Endodermal cell (in vitro differentiated cells): ENCODE measurements around the gene MPP2. TPM values are rescaled to one million over a fixed set of nuclear protein-coding genes. Genes with fewer than 3 reads are reported as not detected.

ENCODE experiments used
- DNase-seq: peaks from one replicate; pipeline ENCODE4 v3.0.0-alpha.2; 2017
- H3K27ac ChIP-seq: 2 replicates; pipeline ENCODE4 v1.5.1; 2013; ENCODE audit warnings: mild to moderate bottlenecking, low read depth, low read length, moderate library complexity
- H3K27me3 ChIP-seq: 2 replicates; pipeline ENCODE4 v1.6.1; 2013; ENCODE audit warnings: mild to moderate bottlenecking, low read length, moderate library complexity; ENCODE audit not compliant: insufficient read depth, control insufficient read depth, poor library complexity, severe bottlenecking
- H3K36me3 ChIP-seq: 2 replicates; pipeline ENCODE4 v1.7.0; 2013; ENCODE audit warnings: mild to moderate bottlenecking, low read length, moderate library complexity; ENCODE audit not compliant: control insufficient read depth, insufficient read depth
- H3K4me1 ChIP-seq: one replicate; pipeline ENCODE4 v1.7.0; 2013; ENCODE audit warnings: low read length; ENCODE audit not compliant: control insufficient read depth, insufficient read depth
- H3K4me3 ChIP-seq: 2 replicates; pipeline ENCODE4 v1.5.1; 2013; ENCODE audit warnings: mild to moderate bottlenecking, low read length, moderate library complexity
- H3K9ac ChIP-seq: 2 replicates; pipeline ENCODE4 v1.6.1; 2013; ENCODE audit warnings: mild to moderate bottlenecking, low read length, moderate library complexity; ENCODE audit not compliant: poor library complexity, severe bottlenecking; ENCODE audit errors: extremely low read depth
- H3K9me3 ChIP-seq: 2 replicates; pipeline ENCODE4 v1.6.1; 2013; ENCODE audit warnings: mild to moderate bottlenecking, low read length, moderate library complexity; ENCODE audit not compliant: control insufficient read depth
- H3K27ac Mint-ChIP-seq: 2 replicates; pipeline ENCODE4 v1.8.0; 2020; ENCODE audit warnings: mixed read lengths
- H3K27me3 Mint-ChIP-seq: 2 replicates; pipeline ENCODE4 v1.8.0; 2021; ENCODE audit warnings: mild to moderate bottlenecking, mixed read lengths; ENCODE audit not compliant: insufficient read depth
- H3K36me3 Mint-ChIP-seq: 2 replicates; pipeline ENCODE4 v1.8.0; 2020; ENCODE audit warnings: low read depth, mixed read lengths
- H3K4me1 Mint-ChIP-seq: 2 replicates; pipeline ENCODE4 v1.8.0; 2020; ENCODE audit warnings: mixed read lengths
- H3K4me3 Mint-ChIP-seq: 2 replicates; pipeline ENCODE4 v1.8.0; 2020; ENCODE audit warnings: mild to moderate bottlenecking, moderate library complexity, mixed read lengths
- H3K9me3 Mint-ChIP-seq: 2 replicates; pipeline ENCODE4 v1.8.0; 2020; ENCODE audit warnings: mild to moderate bottlenecking, mixed read lengths
- CTCF ChIP-seq: fragments of 200-600 bp; sonication (generic); conservative IDR thresholded peaks from 2 replicates; pipeline ENCODE4 v1.5.0; 2021; ENCODE audit warnings: antibody characterized with exemption, mild to moderate bottlenecking
- WGBS, 2 experiments: methylation state at CpG; one replicate each; pipeline versions ENCODE4 v1.1.5 to v1.1.7; 2013; ENCODE audit warnings: missing lambda C conversion rate in 2 of 2, mixed read lengths in 1 of 2; ENCODE audit not compliant: insufficient coverage in 1 of 2, insufficient read length in 1 of 2; 5-methylcytosine and 5-hydroxymethylcytosine counted together
- total RNA-seq, 2 donors: library from RNA; stranded (reverse); fragmentation: NEBNext Ultra II Directional in 1 of 2; extraction: Animal tissue kit (Norgen Biotek cat#: 25700) in 1 of 2; gene quantifications; 2 replicates in 1 of 2; 3 replicates in 1 of 2; pipeline ENCODE4 v1.2.1, GENCODE V29; 2021

Gene MPP2
- total RNA-seq, 2 donors from 2014 or later: 16.2 to 18.3 TPM

DNA sequence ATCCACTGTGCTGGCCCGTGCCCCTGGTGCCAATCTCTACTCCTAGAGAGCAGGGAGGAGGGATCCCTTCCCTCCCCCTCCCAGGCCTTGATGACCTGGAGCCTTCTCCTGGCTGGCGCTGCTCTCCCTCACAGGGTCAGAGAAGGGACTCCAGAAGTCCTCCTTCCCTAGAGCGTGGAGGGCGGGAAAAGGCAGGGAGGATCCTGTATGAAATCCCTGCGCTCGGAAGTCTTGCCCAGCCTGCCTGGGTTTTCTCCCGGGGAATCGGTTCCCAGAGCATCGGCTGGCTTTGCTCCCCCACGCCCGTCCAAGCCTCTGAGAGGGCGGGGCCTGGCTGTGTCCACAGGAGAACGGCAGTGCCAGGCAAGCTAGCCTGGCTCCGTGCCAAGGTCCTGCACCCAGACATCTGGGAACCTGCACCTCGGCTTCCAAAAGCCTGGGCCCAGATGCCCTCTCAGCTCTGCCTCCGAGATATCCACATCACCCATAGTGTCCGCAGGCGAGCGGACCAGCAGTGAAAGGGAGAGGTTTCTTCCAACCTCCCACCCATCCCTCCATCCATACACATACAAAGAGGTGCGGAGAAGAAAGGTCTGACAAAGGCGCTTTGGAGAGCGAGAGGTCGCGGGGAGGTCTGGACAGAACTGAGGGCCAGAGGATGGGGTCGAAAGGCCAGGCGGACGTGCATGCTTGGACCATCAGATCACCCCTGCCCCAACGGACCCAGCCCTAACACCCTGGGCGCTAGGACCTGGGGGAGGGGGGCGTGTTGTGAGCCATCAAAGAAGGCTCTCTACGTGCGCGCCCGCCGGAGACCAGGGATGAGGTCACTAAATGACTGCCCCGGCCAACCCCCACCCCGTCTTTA is 1.1 kb downstream of the MPP2 start:
- Mint-ChIP-seq H3K36me3 (no peaks in the 10 kb centered on the region), H3K9me3 (no peaks in the 10 kb centered on the region), H3K4me3 (peak overlapping the region; percentile 63), H3K27me3 (peaks cover 64% of the 10 kb centered on the region), H3K27ac (peak overlapping the region; percentile 3), H3K4me1 (peaks cover 3% of the 10 kb centered on the region)
- no peak for TF ChIP-seq CTCF
- Histone ChIP-seq H3K9me3 (no peaks in the 10 kb centered on the region), H3K27ac (peak overlapping the region; percentile 76), H3K4me1 (no peaks in the 10 kb centered on the region), H3K4me3 (peak overlapping the region; percentile 72), H3K36me3 (no peaks in the 10 kb centered on the region), H3K9ac (no peak overlapping the region), H3K27me3 (peaks cover 61% of the 10 kb centered on the region)
- DNase-seq: peak; percentile 99
- WGBS, 2 experiments: 1 to 3% methylated on average over 20 to 37 of the region's 37 CpGs

DNA sequence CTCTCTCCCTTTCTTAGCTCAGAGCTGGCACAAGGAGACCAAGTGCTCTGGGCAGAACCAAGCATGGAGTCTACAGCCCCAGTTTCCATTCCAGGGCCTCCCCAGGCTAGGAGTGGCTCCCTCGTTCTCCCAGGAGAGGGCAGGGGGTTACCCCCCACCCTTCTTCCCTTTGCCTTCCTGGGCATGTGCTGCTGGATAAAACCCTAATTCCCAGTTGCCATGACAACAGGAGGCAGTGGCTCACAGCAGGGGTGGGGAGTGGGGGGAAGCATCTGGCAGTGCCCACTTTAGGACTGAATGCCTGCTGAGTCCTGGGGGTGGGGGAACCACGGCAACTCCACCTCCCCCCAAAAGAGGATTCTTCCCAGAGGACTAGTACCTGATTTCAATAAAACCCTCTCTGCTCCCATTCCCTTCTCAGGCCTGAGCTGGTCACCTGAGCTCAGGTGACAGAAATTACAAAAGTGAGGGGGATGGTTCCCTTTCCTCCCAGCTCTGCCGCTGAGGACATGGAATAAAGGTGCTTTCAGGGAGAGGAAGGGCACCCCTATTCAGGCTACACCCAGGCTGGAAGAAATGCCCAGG is 1.8 kb downstream of the MPP2 start:
- H3K9ac ChIP-seq: no peak overlapping the region
- H3K4me3 ChIP-seq: no peak overlapping the region
- no peak overlapping the region for H3K27ac ChIP-seq
- H3K27me3 Mint-ChIP-seq: peaks cover 69% of the 10 kb centered on the region
- H3K9me3 Mint-ChIP-seq: no peaks in the 10 kb centered on the region
- peaks cover 64% of the 10 kb centered on the region for H3K27me3 ChIP-seq
- peak overlapping the region; percentile 63 for H3K4me3 Mint-ChIP-seq
- H3K4me1 Mint-ChIP-seq: peaks cover 10% of the 10 kb centered on the region
- no peak overlapping the region for H3K27ac Mint-ChIP-seq
- WGBS, 2 experiments: 25% methylated on average over 3 of the region's 3 CpGs; no CpG with 5 or more reads in 1 of the 2 experiments
- DNase-seq: no peak
- no peaks in the 10 kb centered on the region for H3K4me1 ChIP-seq
- no peaks in the 10 kb centered on the region for H3K36me3 ChIP-seq
- no peaks in the 10 kb centered on the region for H3K9me3 ChIP-seq
- TF ChIP-seq CTCF: no peak
- no peaks in the 10 kb centered on the region for H3K36me3 Mint-ChIP-seq

DNA sequence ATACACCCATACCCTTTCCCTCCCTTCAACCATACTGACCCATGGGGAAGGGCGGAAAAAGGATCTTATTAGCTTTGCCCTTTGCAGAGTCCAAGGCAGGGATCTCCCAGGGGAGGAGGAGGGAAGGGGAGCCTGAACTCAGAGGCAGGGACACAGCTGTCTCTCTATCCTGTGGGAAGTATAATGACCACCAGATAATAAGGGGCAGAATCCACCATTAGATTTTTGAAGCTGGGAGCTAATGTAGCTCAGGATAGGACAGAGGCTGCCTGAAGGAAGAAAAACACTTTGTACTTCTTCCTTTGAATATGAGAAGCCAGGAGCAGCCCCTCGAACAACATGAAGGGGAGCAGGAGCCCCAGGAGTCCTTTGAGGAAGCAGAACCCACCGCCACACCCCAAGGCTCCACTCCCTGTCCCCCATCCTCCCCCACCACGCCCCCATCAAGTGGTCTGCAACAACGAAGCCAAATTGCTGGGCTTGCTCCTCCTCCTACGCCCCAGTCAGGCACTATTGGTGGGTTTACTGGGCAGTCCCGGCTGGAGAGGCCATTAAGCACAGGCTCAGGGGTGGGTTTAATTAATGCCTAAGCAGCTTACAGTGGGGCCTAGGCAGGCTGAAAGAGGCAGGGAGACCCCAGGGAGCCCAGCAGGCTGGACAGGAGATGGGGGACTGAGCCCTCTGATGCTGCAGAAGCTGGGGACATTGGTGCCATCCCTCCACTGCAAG is 5.3 kb downstream of the MPP2 start:
- H3K27me3 Mint-ChIP-seq: peaks cover 46% of the 10 kb centered on the region
- Histone ChIP-seq H3K4me3 (no peak overlapping the region), H3K4me1 (no peaks in the 10 kb centered on the region), H3K9me3 (no peaks in the 10 kb centered on the region), H3K9ac (no peak overlapping the region), H3K27ac (peak overlapping the region; percentile 10), H3K36me3 (no peaks in the 10 kb centered on the region), H3K27me3 (peaks cover 41% of the 10 kb centered on the region)
- TF ChIP-seq CTCF: no peak
- peaks cover 13% of the 10 kb centered on the region for H3K4me1 Mint-ChIP-seq
- H3K9me3 Mint-ChIP-seq: no peaks in the 10 kb centered on the region
- no peak overlapping the region for H3K27ac Mint-ChIP-seq
- no peaks in the 10 kb centered on the region for H3K36me3 Mint-ChIP-seq
- peak; percentile 69 for DNase-seq
- no peak overlapping the region for H3K4me3 Mint-ChIP-seq
- WGBS, 2 experiments: 55 to 73% methylated on average over 3 to 7 of the region's 7 CpGs
